ENCODE results near the gene NXPH2. TPM values are rescaled to one million over a fixed set of nuclear protein-coding genes. Genes with fewer than 3 reads are reported as not detected.

Gene NXPH2
- total and polyA plus RNA-seq, 2 of the 13 experiments (the other 11 are each of a cell fraction or from before 2014, with no cell fraction given) = not detected

- DNase-seq (ENCODE audit: low spot score) (no peak), ATAC-seq (no peak), FAIRE-seq (no peak)
- H3K9ac ChIP-seq (ENCODE audit: insufficient read depth, low read depth, low read length) = no peak overlapping the region
- H3K36me3 ChIP-seq (replicated peaks in 1 of 2; ENCODE audit: control insufficient read depth in 1 of 2, insufficient read depth in 2 of 2, low read length in 2 of 2) = no peaks in the 10 kb centered on the region
- no TSS peak for BruUV-seq (replicated peaks)
- no peaks in the 10 kb centered on the region for H3K79me2 ChIP-seq (ENCODE audit: insufficient read depth, low read length)
- 88% methylated on average over 1 of the region's 1 CpG for WGBS (ENCODE audit: low lambda C conversion rate)
- H3K4me1 ChIP-seq (ENCODE audit: insufficient read depth, low read length) = peaks cover 6% of the 10 kb centered on the region; the same call in 1 of the 2 replicates
- H3K27ac ChIP-seq (ENCODE audit: extremely low read length, insufficient read depth, low read length) = no peak overlapping the region
- intact Hi-C loops (cut with micrococcal nuclease; ENCODE audit: unreplicated experiment) (loop anchor here (10.0 kb wide), 1 partner anchor 159 kb away; the partner anchor contains the start of gene NXPH2), in situ Hi-C loops (cut with HindIII; ENCODE audit: extremely low pct_ligation_motif_present, low pct_unique_long_range_greater_than_20kb) (no loop called here)
- no peak overlapping the region for H2AFZ ChIP-seq (ENCODE audit: low read length)
- TF ChIP-seq RXRA (CRISPR knock-in tag; IDR thresholded peaks at IDR 0.05) (no peak), KLF9 (CRISPR knock-in tag; IDR thresholded peaks at IDR 0.05; ENCODE audit: low read depth) (no peak), MIXL1 (CRISPR knock-in tag; IDR thresholded peaks at IDR 0.05) (no peak), ZNF564 (CRISPR knock-in tag; IDR thresholded peaks at IDR 0.05) (no peak), PHF21A (CRISPR knock-in tag; IDR thresholded peaks at IDR 0.05) (no peak), ZNF616 (CRISPR knock-in tag; IDR thresholded peaks at IDR 0.05; ENCODE audit: low read depth) (no peak), TFAP4 (IDR thresholded peaks at IDR 0.05; ENCODE audit: borderline replicate concordance, low read depth) (no peak)
- TF ChIP-seq, protein P1, sequence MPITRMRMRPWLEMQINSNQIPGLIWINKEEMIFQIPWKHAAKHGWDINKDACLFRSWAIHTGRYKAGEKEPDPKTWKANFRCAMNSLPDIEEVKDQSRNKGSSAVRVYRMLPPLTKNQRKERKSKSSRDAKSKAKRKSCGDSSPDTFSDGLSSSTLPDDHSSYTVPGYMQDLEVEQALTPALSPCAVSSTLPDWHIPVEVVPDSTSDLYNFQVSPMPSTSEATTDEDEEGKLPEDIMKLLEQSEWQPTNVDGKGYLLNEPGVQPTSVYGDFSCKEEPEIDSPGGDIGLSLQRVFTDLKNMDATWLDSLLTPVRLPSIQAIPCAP (CRISPR knock-in tag; IDR thresholded peaks at IDR 0.05; ENCODE audit: low read depth) = no peak
- no peaks in the 10 kb centered on the region for H3K9me3 ChIP-seq (ENCODE audit: low read length)
- H3K27me3 ChIP-seq (ENCODE audit: control insufficient read depth in 1 of 2, insufficient read depth in 2 of 2, low read length in 2 of 2) = no peaks in the 10 kb centered on the region; a peak in 1 of 5 replicates
- no peaks in the 10 kb centered on the region for H4K20me1 ChIP-seq (ENCODE audit: insufficient read depth, low read length)
- CTCF ChIA-PET (ENCODE audit: low intra/inter-chr PET ratio, low total read pairs) = no interaction called here
- POLR2A ChIA-PET = no interaction called here
- H3K4me3 ChIP-seq (replicated peaks in 1 of 3; ENCODE audit: insufficient read depth in 1 of 3, low read depth in 2 of 3, low read length in 3 of 3) = no peak overlapping the region
- no peak overlapping the region for H3K4me2 ChIP-seq (ENCODE audit: low read depth, low read length)
These were observed 154.0 kb downstream of the NXPH2 start for GRCh38 chr2:138626148-138626547.

DNA sequence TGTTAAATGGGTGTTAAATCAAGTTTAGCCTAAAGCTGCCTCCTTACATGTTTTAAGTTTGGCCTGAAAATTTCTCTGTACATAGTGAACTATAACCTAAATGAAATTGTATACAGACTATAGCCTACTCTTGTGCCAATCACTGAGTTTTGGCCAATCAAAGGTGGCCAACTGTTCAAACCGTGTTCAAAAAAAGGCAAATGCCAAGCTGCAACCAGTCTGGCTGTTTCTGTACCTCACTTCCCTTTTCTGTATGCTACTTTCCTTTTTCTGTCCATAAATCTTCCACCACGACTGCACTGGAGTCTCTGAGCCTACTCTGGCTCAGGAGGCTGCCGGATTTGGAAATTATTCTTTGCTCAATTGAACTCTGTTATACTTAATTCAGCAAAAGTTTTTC is 157.6 kb downstream of the NXPH2 start:
- H3K36me3 ChIP-seq (replicated peaks in 1 of 2; ENCODE audit: control insufficient read depth in 1 of 2, insufficient read depth in 2 of 2, low read length in 2 of 2) = no peaks in the 10 kb centered on the region
- TF ChIP-seq XBP1 (CRISPR knock-in tag; IDR thresholded peaks at IDR 0.05) = no peak
- TF ChIP-seq ZKSCAN1 (IDR thresholded peaks at IDR 0.05; ENCODE audit: low read length) = no peak
- TF ChIP-seq ZBTB33 (CRISPR knock-in tag; IDR thresholded peaks at IDR 0.05) = no peak
- no peak for TF ChIP-seq ZNF430 (CRISPR knock-in tag; IDR thresholded peaks at IDR 0.05)
- TF ChIP-seq SOX13 (IDR thresholded peaks at IDR 0.05) = no peak
- TF ChIP-seq SOX13 (CRISPR knock-in tag; conservative IDR thresholded peaks at IDR 0.05 in 1 of 2, IDR thresholded peaks at IDR 0.05 in 1 of 2) = no peak
- TF ChIP-seq ZNF30 (CRISPR knock-in tag; IDR thresholded peaks at IDR 0.05) = no peak
- TF ChIP-seq TMF1 (CRISPR knock-in tag; IDR thresholded peaks at IDR 0.05; ENCODE audit: low read depth) = no peak
- no peak for TF ChIP-seq HNRNPUL1 (IDR thresholded peaks at IDR 0.05; ENCODE audit: low read depth, low read length)
- no peak for TF ChIP-seq PHF5A (CRISPR knock-in tag; IDR thresholded peaks at IDR 0.05; ENCODE audit: low read depth, unreplicated experiment)

More for the DNA sequence above, 157.6 kb downstream of the NXPH2 start:
- Histone ChIP-seq H3K79me2 (ENCODE audit: insufficient read depth, low read length) (no peaks in the 10 kb centered on the region), H2AFZ (ENCODE audit: low read length) (no peak overlapping the region), H3K27ac (ENCODE audit: extremely low read length, insufficient read depth, low read length) (no peak overlapping the region), H3K4me2 (ENCODE audit: low read depth, low read length) (no peak overlapping the region), H3K27me3 (ENCODE audit: control insufficient read depth in 1 of 2, insufficient read depth in 2 of 2, low read length in 2 of 2) (no peaks in the 10 kb centered on the region; a peak in 2 of 5 replicates), H4K20me1 (ENCODE audit: insufficient read depth, low read length) (no peaks in the 10 kb centered on the region), H3K9me3 (ENCODE audit: low read length) (no peaks in the 10 kb centered on the region), H3K4me3 (replicated peaks in 1 of 3; ENCODE audit: insufficient read depth in 1 of 3, low read depth in 2 of 3, low read length in 3 of 3) (no peak overlapping the region), H3K9ac (ENCODE audit: insufficient read depth, low read depth, low read length) (no peak overlapping the region), H3K4me1 (ENCODE audit: insufficient read depth, low read length) (peaks cover 6% of the 10 kb centered on the region; the same call in 1 of the 2 replicates)
- ATAC-seq (no peak), FAIRE-seq (no peak), DNase-seq (ENCODE audit: low spot score) (no peak)
- in situ Hi-C loops (cut with HindIII; ENCODE audit: extremely low pct_ligation_motif_present, low pct_unique_long_range_greater_than_20kb) (no loop called here), intact Hi-C loops (cut with micrococcal nuclease; ENCODE audit: unreplicated experiment) (loop anchor here (10.0 kb wide), 1 partner anchor 162 kb away; the partner anchor contains the start of gene NXPH2)
- BruUV-seq (replicated peaks) = no TSS peak
- ChIA-PET POLR2A (no interaction called here), CTCF (ENCODE audit: low intra/inter-chr PET ratio, low total read pairs) (no interaction called here)
- WGBS (ENCODE audit: low lambda C conversion rate) = 34% methylated on average over 3 of the region's 3 CpGs

Measured in HepG2 (cell line).